ENCODE measurements around the gene HMOX2.

The HMOX2 gene

DNA sequence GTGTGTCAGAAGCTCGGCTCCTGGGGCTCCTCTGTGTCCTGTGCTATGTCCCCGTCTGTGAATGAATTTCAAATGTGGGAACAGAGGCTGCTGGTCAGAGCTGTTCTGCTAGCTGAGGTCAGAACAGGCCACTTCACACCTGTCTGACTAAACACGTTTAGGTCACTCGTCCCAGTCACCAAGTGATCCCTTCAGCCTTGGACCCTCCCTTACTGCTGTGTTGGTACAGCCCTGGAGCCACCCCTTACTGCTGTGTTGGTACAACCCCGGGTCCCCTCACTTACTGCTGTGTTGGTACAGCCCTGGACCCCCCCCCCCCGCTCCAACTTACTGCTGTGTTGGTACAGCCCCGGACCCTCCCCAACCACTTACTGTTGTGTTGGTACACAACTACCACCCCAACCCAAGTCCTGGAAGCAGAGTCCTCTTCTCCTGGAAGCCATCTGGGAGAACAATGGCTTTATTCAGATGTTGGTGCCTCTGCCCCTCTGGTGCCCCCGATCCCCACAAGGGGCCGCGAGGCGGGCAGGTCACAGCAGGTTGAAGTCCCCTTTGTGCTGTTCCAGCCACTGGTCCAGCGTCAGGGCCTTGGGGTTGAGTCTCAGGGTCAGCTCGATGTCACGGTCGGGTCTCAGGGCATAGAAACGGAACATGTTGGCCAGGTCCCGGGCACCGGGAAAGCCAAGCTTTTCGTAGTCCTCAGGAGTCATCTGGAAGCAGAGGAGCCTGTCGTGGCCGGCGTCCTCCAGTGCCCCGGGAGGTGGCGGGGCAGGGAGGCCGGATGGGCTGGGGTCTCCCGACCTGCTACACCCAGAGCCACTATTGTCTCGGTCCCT lies 14.7 kb upstream of the HMOX2 start (continued):
- TF ChIP-seq, protein P1, sequence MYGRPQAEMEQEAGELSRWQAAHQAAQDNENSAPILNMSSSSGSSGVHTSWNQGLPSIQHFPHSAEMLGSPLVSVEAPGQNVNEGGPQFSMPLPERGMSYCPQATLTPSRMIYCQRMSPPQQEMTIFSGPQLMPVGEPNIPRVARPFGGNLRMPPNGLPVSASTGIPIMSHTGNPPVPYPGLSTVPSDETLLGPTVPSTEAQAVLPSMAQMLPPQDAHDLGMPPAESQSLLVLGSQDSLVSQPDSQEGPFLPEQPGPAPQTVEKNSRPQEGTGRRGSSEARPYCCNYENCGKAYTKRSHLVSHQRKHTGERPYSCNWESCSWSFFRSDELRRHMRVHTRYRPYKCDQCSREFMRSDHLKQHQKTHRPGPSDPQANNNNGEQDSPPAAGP (tag by site-specific recombination; IDR thresholded peaks at IDR 0.05): peak; percentile 39; the same call in 1 of the 2 replicates

DNA sequence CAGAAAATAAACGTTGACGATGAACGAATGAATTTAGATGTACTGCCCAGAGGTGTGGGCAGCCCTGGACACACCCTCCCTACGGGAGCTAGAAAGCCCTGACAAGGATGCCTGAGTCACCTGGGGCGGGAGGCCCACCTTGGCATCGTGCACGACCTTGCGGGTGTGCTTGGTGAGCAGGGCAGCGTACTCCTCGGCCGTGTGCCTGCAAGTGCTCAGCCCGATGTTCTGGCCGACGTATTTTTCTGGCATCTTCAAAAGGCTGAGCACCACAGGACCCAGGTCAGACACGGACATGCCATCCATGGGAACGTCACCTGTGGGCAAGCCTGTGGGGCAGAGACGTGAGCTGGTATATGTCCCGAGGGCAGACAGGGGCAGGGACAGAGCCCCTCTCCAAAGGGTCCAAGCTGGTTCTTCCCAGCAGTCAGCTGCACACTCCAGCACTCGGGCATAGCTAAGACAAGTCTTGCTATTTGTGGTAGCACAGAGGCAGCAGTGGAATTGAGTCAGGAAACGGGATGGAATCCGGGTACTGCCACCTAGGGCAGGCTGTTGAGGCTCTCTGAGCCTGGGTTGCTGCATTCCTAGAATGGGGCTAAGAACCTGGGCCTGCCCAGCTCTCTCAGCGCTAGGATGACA lies 12.6 kb upstream of the HMOX2 start:
- H3K27ac ChIP-seq (ENCODE audit: extremely low read depth, low read depth, low read length): no peak overlapping the region
- no peaks in the 10 kb centered on the region for H3K4me1 ChIP-seq (ENCODE audit: control insufficient read depth, insufficient read depth, low read length)
- POLR2A ChIA-PET: interaction anchor here (0.6 to 1.8 kb wide), 2 partner anchors 12 to 13 kb away, joined by 8 to 11 read pairs; partner anchors contain the start of genes HMOX2 and NMRAL1
- TF ChIP-seq, protein P2, sequence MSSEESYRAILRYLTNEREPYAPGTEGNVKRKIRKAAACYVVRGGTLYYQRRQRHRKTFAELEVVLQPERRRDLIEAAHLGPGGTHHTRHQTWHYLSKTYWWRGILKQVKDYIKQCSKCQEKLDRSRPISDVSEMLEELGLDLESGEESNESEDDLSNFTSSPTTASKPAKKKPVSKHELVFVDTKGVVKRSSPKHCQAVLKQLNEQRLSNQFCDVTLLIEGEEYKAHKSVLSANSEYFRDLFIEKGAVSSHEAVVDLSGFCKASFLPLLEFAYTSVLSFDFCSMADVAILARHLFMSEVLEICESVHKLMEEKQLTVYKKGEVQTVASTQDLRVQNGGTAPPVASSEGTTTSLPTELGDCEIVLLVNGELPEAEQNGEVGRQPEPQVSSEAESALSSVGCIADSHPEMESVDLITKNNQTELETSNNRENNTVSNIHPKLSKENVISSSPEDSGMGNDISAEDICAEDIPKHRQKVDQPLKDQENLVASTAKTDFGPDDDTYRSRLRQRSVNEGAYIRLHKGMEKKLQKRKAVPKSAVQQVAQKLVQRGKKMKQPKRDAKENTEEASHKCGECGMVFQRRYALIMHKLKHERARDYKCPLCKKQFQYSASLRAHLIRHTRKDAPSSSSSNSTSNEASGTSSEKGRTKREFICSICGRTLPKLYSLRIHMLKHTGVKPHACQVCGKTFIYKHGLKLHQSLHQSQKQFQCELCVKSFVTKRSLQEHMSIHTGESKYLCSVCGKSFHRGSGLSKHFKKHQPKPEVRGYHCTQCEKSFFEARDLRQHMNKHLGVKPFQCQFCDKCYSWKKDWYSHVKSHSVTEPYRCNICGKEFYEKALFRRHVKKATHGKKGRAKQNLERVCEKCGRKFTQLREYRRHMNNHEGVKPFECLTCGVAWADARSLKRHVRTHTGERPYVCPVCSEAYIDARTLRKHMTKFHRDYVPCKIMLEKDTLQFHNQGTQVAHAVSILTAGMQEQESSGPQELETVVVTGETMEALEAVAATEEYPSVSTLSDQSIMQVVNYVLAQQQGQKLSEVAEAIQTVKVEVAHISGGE (tag by site-specific recombination; conservative IDR thresholded peaks at IDR 0.05; ENCODE audit: low read depth): no peak
- TF ChIP-seq, protein P1 (tag by site-specific recombination; IDR thresholded peaks at IDR 0.05): no peak
- TF ChIP-seq ZNF433 (tag by site-specific recombination; IDR thresholded peaks at IDR 0.05; ENCODE audit: low read depth) (no peak), WT1 (tag by site-specific recombination; IDR thresholded peaks at IDR 0.05) (no peak), ZNF146 (tag by site-specific recombination; IDR thresholded peaks at IDR 0.05) (no peak), ZNF549 (tag by site-specific recombination; IDR thresholded peaks at IDR 0.05) (no peak), ZNF548 (tag by site-specific recombination; IDR thresholded peaks at IDR 0.05) (no peak), ZNF416 (tag by site-specific recombination; IDR thresholded peaks at IDR 0.05) (no peak), ZNF558 (tag by site-specific recombination; IDR thresholded peaks at IDR 0.05) (no peak), ZNF184 (tag by site-specific recombination; IDR thresholded peaks at IDR 0.05) (no peak), ZNF654 (tag by site-specific recombination; IDR thresholded peaks at IDR 0.05; ENCODE audit: low read depth) (no peak), ZNF555 (tag by site-specific recombination; conservative IDR thresholded peaks at IDR 0.05) (no peak), RBAK (tag by site-specific recombination; IDR thresholded peaks at IDR 0.05) (no peak), REPIN1 (tag by site-specific recombination; IDR thresholded peaks at IDR 0.05; ENCODE audit: low read depth) (no peak), SCRT2 (tag by site-specific recombination; IDR thresholded peaks at IDR 0.05) (no peak), TCF7L2 (IDR thresholded peaks at IDR 0.05; ENCODE audit: borderline replicate concordance, low read depth, low read length) (no peak), ZNF621 (tag by site-specific recombination; IDR thresholded peaks at IDR 0.05) (no peak)
- TF ChIP-seq, protein P3, sequence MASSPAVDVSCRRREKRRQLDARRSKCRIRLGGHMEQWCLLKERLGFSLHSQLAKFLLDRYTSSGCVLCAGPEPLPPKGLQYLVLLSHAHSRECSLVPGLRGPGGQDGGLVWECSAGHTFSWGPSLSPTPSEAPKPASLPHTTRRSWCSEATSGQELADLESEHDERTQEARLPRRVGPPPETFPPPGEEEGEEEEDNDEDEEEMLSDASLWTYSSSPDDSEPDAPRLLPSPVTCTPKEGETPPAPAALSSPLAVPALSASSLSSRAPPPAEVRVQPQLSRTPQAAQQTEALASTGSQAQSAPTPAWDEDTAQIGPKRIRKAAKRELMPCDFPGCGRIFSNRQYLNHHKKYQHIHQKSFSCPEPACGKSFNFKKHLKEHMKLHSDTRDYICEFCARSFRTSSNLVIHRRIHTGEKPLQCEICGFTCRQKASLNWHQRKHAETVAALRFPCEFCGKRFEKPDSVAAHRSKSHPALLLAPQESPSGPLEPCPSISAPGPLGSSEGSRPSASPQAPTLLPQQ (tag by site-specific recombination; IDR thresholded peaks at IDR 0.05): no peak
- TF ChIP-seq, protein P4, sequence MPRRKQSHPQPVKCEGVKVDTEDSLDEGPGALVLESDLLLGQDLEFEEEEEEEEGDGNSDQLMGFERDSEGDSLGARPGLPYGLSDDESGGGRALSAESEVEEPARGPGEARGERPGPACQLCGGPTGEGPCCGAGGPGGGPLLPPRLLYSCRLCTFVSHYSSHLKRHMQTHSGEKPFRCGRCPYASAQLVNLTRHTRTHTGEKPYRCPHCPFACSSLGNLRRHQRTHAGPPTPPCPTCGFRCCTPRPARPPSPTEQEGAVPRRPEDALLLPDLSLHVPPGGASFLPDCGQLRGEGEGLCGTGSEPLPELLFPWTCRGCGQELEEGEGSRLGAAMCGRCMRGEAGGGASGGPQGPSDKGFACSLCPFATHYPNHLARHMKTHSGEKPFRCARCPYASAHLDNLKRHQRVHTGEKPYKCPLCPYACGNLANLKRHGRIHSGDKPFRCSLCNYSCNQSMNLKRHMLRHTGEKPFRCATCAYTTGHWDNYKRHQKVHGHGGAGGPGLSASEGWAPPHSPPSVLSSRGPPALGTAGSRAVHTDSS (tag by site-specific recombination; IDR thresholded peaks at IDR 0.05): no peak
- H3K4me3 ChIP-seq (ENCODE audit: low read depth, low read length): no peak overlapping the region
- peaks cover 3 to 49% of the 10 kb centered on the region in 2 experiments; a peak in 2 of 3 replicates for H3K36me3 ChIP-seq (ENCODE audit: control insufficient read depth in 2 of 2, insufficient read depth in 1 of 2, low read length in 2 of 2)
- H3K9me3 ChIP-seq (ENCODE audit: control insufficient read depth, insufficient read depth, low read depth, low read length): no peaks in the 10 kb centered on the region
- CTCF ChIA-PET: interaction anchor here (0.8 to 1.0 kb wide), 3 partner anchors 9 to 44 kb away, joined by 3 to 4 read pairs (median 3); partner anchors contain the start of gene HMOX2

All from HEK293 (cell line).